HG02938 (cell line): ENCODE measurements around the gene PYY.
"Not testable (repeated sequence)": the region's sequence is repeated elsewhere in the genome, so short reads cannot be mapped to it uniquely, and the experiment has no call there.

Source experiments
- ATAC-seq: cut with Tn5 transposase; IDR thresholded peaks from one replicate; pipeline ENCODE4 v1.9.1; 2021; ENCODE audit warnings: mild to moderate bottlenecking, moderate library complexity; ENCODE audit not compliant: unreplicated experiment

Gene PYY

DNA sequence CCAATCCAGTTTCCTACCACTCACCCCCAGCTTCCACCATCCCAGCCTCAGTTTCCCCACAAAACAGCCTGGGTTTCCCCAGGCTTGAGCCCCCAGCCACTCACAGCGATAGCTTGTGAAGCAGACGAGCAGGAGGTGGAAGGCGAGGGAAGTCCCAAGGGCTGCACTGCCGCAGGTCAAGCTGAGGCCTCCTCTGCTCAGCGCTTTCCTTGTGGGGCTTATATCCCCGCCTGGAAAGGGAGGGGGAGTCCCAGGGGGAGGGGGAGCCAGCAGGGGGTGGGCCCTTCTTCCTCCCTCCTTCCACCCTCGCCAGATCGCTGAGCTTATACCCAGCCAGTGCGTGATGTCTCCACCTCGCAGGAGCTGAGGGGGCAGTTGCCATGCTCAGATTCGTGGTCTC lies at the start of gene PYY:
TSS of gene PYY (minus strand) at position 195 of the 400 bp plus-strand sequence. CDS start 457 bp downstream, outside the sequence.
- no peak for ATAC-seq

DNA sequence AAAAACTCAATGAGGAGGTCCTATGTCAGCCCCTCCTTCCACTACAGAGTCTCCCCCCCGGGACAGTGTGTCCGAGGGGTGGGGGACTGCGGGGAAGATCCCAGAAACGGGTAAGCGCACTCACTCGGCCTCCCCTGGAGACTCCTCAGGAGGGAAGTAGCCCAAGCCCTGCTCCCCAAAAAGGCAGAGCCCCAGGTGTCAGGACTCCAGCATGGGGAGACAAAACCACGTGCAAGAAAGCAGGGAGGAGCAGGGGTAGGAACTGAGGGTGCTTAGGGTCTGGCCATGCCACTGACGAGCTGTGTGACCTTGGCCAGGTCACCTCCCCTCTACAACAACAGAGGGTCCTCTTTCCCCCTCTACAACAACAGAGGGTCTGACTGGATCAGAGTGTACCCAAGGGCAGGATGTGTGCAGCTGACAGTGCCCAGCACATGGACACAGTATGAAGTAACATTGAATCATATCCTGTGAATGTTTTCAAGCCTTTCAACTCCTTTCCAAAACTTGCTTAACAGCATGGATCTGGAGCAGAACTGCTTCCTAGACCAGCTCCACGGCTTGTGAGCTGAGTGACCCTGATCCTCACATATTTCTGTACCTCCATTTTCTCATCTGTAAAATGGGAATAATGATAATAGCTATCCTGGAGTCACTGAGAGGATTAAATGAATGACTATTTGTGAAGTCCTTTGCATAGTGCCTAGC lies 48.6 kb upstream of the PYY start:
- ATAC-seq: no peak

DNA sequence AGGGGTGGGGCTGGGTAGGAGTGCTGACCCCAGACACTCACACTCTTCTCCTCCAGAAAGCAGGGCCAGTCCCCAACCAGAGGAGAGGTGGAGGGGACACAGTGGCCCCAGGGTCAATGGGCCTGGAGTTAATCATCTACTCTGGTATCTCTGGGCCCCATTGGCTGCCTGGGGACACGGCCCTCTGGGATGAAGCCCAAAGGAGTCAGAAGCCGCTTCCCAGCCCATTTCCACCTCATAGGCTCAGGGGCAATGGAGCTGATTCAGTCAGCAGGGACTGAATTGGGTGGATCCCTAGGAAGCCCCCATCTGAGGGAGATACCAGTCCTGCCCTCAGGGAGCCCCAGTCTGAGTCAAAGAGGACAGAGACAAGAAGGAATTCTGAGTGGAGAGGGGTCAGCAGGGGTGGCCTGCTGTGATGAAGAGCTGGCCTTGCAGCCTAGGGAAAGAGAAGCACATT lies 47.8 kb upstream of the PYY start:
- no peak for ATAC-seq

DNA sequence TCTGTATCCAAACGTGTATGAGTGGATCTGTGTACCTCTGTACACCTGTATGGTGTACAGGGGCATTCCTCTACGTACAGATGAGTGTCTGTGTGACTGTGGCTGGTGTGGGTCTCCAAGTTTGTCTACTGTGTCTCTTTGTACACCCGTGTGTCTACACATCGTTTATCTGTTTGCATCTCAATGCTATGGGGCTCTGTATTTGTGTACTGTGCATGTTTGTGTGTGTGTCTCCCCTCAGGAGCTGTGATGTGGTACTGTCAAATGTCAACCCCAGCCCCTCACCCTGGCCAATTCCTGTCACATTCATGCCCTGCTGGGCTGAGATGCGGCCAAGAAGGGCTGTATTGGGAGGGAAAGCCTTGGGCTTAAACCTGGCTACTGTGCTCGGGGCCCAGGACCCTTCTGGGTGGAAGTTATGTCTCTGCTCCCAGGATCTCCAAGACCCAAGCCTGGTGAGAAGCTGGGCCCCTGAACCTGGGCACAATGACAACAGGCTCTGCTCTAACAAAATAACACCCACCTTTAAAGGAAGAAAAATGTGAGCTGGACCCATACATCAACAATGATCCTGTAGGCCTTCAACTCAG lies 47.2 kb upstream of the PYY start:
- no peak for ATAC-seq

DNA sequence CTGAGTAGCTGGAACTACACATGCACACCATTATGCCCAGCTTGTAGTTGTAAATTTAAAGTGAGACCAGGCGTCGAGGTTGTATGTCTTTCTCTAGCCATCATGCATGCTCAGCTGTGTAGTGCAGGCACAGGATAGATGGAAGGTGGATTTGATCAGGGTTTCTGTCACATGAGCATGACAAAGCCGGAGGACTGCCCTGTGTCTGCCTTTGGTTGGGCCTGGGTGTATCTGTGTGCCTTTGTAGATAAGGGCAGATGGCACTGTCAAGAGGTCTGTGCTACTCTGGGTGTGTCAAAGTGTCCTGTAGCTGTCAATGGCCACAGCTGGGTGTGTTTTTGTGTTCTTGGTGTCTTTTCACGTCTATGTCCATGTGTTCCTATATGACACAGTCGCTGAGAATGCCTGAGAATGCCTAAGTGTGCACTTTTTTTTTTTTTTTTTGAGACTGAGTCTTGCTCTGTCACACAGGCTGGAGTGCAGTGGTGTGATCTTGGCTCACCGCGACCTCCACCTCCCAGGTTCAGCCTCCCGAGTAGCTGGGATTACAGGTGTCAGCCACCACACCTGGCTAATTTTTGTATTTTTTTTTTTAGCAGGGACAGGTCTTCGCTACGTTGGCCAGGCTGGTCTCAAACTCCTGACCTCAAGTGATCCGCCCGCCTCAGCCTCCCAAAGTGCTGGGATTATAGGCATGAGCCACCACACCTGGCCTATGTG lies 46.6 kb upstream of the PYY start:
- no peak for ATAC-seq

DNA sequence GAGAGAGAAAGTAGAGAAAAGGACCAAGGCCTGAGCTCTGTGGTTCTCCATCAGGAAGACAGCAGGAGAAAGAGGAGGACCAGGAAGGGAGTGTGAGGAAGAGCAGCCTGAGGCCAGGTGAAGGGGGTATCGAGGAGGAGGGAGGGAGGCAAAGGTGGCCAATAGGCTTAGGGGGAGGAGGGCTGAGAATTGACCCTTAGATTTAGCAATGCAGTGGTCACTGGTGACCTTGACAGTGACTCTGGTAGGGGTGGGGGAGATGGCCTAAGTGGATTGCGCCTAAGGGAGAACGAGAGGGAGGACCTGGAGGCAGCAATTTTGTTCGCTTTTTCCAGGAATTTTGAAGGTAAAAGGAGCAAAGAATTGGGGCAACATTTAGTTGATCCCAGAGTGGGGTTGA lies 45.3 kb upstream of the PYY start:
- no peak for ATAC-seq

DNA sequence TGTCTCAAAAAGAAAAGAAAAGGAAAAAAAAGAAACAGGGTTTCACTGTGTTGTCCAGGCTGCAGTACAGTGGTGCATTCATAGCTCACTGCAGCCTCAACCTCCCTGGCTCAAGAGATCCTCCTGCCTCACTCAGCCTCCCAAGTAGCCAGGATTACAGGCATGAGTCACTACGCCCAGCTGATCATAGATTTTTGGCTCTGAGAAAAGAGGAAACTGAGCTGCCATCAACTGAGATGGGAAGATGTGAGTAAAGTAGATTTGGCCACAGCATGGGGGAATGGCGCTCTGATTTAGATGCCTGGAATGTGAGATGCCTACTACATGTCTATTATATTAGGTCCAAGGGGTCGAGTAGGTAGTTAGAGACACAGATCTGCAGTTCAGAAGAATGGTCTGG lies 44.8 kb upstream of the PYY start:
- no peak for ATAC-seq

DNA sequence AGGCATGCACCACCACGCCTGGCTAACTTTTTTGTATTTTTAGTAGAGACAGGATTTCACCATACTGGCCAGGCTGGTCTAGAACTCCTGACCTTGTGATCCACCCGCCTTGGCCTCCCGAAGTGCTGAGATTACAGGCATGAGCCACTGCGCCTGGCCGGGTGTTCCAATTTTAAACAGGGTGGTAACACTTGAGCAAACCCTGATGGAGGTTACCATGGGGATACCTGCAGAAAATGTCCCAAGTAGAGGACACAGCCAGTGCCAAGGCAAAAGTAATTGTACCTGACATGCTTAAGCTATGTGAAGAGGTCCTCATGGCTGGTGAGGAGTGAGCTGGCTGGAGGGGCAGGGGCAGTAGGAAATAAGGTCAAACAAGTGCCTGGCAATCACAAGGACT lies 43.4 kb upstream of the PYY start:
- not testable (repeated sequence) for ATAC-seq

DNA sequence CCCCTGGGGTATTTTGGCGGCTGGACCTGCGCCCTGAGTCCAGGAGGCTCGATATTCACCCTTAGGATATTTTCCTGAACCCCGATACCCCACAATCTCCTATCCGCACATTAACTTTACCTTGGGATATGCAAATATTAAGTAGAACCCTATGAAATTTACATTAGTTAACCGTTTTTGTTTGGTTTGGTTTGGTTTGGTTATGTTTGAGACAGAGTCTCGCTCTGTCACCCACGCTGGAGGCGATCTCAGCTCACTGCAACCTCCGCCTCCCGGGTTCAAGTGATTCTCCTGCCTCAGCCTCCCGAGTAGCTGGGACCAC lies 41.4 kb upstream of the PYY start:
- ATAC-seq: no peak

DNA sequence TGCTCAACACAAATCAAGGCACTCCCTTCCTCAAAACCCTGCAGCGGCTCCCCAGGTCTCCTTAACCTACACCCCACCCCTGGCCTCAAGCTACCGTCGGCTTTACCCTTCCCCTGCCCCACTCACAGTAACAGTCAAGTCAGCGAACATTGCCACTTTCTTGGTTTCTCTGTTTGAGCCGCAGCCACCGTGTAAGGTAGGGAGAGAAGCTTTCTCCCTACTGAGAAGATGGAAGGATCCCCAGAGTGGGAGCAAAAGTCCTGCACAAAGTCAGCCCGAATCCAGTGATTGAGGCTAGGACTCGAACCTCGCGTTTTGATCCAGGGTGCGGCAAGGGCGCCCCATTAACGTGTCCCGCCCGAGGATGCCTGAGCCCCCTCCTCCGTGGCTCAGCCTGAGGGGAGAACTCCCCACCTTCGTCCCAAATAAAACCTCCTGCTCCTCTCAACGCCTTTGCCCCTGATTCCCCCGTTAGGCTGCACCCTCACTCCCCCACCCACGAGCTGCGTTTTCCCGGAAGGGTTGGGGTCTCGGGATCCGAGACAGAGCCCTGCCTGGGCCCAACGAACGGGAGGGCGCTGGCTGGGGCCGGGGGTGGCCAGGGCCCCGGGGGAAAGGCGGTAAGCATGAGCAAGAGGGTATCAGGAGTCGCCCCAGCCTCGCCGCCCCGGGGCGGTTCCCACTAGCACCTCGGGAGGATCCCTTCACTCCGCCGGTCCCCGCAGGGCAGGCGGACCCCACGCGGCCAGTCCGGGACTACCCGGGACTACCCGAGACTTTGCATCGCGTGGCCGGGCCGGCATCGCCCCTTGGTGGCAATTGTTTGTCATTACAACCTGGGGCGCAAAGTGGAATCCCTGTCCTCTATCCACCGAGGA lies 40.8 kb upstream of the PYY start:
- no peak for ATAC-seq

DNA sequence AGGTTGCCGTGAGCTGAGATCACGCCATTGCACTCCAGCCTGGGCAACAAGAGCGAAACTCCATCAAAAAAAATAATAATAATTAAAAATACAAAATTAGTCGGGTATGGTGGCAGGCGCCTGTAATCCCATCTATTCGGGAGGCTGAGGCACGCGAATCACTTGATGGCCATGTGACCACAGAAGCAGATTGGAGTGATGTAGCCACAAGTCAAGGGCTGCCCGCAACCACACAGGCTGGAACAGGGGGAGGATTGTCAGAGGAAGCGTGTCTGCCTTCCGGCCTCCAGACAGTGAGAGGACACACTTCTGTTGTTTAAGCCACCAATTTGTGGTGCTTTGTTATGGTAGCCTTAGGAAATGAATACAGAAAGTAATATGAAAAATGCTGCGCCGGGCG lies 38.9 kb upstream of the PYY start:
- ATAC-seq: no peak

DNA sequence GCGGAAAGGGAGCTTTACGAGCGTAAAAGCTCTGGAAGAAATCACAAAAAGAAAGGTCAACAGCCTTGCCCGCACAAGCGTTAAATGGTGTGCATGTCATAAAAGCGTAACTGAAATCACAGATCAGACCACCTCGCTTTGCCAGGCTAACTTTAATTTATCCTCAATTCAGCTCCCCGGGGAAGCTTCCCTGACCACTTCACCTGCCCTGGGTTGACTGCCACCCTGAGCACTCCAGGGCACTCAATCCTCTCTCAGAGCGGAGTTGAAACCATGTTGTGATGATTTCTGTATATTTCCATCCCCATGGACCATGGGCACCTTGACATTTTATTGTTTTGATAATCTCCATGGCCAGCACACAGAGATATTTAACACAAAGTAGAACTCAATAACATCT lies 34.6 kb upstream of the PYY start:
- ATAC-seq: no peak

DNA sequence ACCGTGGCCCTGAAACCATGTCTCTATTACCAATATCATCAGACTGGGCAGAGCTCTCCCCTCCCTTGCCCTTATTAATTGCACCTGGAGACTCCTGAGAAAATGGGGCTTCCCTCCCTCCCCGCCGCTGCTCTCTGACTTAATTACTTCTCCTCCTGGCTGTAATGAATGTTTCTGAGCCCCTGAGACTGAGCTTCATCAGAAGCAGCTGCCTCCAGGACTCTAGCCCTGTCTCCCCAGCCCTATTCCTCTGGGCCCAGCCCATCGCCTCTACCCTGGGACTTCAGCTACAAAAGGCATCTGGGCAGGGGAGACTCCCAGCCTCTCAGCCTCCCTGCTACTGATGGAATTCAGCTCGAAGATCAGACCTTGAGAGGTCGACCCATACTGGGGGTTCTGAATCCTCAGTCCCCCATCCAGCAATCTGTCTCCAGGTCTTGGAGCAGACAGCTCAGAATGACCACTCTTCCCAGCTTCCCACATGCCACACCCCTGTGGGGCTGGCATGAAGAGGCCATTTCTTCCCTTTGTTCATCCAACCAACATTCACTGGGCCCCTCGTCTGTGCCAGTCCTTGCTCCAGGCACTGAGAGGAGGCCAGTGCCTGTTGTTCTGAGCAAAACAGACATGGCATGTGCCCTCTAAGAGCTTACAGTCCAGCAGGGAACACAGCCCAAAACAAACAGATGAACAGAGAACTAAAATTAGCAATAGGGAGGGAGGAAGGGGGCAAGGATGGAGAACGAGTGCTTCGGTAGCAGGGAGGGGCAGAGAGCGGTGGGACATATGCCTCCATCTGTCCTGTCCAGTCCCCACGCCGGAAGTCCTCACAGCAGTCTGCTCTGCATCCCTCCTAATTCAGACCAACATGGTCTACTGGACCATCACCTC lies 33.6 kb upstream of the PYY start:
- ATAC-seq: no peak

DNA sequence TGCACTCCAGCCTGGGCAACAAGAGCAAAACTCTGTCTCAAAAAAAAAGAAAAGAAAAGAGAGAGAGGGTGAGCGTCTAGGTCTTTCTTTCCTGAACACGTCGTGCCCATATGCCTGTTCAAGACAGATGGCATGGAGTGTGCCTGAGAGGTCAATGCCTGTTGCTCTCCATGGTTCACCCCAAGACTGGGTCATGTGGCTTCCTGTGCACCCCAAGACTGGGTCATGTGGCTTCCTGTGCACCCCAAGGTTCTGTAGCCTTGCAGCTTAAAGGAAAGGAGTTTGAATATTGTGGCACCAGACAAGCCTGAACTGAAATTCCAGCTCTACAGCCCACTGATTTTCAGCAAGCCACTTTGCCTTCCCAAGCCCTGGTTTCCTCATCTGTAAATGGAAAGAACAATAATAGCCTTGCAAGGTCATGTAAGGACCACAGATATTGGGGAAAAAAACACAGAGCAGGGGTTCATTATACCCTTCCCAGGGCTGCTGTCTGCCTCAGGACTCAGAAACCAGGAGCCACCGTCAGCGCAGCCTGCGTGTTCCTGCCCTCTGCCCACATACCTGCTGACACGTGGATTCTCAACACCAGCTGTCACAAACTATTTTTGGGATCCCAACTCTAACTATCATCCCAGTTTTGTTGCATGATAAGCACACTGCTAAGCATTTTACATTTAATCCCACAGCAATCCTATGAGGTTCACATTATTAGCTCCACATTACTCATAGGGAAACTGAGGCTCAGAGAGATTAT lies 32.7 kb upstream of the PYY start:
- ATAC-seq: no peak

DNA sequence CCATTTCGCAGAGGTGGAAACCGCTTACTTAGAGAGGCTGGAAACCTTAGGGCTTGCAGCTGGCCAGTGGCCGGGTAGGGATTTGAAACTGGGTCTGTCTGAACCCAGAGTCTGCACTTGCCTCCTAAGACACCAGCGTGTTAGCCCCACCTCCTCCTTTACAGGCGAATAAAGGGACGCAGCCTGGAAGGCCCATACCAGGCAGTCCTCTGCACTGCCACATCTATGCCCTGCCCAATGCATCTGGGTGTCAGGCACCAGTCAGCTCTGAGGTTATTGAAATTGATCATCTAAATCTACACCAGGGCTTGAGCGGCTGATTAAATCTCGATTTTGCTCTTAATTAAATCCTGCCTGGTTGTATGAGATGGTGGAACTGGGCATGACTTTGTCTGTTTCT lies 30.8 kb upstream of the PYY start:
- ATAC-seq: no peak

DNA sequence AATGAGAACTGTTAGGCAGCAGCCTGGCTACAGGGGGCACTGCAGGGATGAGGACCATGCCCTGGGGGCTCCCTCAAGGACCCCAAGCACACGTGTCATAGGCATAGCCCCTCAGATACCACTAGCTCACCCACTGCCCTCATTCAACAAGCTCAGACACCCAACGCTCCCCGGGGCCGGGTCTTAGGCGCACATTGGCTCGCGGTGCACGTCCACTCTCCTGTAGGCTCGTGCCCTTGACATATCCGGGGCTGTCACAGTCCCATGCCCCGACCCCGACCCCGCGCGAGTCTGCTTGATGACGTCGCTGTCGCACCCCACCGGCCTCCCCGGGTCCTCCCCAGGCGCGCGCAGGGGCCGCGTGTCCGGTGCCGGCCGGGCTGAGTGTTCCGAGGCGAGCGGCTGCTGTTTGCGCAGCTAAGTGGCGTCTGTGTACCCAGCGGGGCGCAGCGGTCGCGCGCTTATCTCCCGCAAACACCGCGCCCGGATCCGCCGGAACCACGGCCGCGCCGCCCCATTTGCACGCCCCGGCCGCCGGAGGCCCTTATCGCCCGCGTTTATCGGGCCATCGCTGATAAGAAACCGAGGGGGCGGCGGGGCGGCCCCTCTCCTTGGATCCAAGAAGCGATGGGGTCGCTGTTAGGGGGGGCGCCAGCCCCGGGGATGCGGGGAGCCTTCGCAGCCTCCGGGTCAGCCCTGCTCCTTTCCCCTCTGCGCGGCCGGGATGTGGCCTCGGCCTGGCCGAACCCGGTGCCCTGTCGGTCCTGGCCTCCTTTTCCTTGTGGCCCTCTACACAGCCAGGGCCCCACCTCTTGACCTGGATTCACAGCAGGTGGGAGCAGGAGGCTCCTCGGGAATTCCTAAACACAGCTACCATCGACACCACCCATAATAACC lies 30.0 kb upstream of the PYY start:
- ATAC-seq: no peak

DNA sequence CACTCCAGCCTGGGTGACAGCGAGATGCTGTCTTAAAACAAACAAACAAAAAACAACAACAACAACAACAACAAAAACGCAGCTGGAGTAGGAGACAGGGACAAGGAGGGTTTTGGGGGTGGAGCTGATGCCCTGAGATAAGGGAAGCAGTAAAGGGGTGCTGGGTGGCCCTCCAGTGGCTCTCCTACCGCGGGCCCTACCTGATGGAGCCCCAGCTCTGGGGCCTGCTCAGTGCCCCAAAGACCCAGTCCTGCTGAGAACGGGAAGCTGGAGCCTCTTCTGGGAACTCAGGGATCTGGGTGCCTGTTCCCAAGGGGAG lies 29.4 kb upstream of the PYY start:
- no peak for ATAC-seq

DNA sequence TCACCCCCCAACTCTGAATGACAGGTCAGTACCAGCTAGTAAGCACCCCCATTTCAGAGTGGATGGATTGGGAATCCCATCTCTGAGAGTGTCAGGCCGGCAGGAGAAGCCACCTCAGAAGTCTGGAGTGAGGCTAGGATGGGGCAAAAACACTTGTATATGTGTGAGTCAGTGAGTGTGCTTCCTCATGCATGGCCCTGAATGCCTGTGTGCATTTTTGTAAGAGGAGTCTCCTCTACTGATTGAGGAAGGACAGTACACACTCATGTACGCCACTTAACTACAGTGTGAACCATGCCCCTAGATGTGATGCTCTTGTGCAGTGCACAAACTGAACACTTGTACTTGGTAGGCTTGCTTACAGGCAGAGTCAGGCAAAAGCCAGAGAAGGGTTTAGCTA lies 28.4 kb upstream of the PYY start:
- ATAC-seq: no peak

DNA sequence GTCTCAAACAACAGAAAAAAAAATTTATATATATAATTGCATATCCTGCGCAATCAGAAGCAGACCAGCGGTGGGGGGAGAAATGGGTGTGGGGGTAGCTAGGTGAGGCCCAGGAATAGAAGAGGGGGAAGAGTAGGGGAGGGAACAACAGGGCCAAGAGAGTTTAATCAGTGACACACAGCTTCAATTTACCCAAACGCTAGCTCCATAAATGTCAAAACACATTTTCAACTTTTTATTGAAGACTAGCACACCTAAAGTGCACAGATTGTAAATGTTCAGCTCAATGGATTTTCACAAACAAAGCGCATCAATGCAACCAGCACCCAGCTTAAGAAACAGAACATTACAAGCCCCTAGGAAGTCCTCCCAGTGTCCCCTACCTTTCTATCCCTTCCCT lies 25.9 kb upstream of the PYY start:
- no peak for ATAC-seq
